Measurements from ENCODE around the gene FMN2.
"Not testable (repeated sequence)": the region's sequence is repeated elsewhere in the genome, so short reads cannot be mapped to it uniquely, and the experiment has no call there.

Gene FMN2

DNA sequence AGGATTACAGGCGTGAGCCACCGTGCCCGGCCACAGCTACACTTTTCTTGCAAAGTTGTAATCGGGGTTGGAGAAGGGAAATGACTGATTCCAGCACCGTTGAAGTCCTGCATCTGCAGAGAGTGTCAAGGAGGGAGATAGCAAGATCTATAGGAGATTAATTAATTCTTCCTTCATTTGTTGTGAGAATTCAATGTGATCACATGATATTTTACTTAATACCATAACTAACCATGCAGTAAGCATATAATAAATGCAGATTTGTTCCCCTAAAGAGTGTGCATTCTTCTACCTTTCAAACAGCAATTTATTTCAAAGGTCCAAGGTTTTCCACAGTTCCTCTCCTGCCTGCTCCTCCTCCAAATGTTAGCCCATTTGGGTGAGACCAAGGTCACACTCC, 315.7 kb downstream of the FMN2 start:
- TF ChIP-seq, protein P1, sequence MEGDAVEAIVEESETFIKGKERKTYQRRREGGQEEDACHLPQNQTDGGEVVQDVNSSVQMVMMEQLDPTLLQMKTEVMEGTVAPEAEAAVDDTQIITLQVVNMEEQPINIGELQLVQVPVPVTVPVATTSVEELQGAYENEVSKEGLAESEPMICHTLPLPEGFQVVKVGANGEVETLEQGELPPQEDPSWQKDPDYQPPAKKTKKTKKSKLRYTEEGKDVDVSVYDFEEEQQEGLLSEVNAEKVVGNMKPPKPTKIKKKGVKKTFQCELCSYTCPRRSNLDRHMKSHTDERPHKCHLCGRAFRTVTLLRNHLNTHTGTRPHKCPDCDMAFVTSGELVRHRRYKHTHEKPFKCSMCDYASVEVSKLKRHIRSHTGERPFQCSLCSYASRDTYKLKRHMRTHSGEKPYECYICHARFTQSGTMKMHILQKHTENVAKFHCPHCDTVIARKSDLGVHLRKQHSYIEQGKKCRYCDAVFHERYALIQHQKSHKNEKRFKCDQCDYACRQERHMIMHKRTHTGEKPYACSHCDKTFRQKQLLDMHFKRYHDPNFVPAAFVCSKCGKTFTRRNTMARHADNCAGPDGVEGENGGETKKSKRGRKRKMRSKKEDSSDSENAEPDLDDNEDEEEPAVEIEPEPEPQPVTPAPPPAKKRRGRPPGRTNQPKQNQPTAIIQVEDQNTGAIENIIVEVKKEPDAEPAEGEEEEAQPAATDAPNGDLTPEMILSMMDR (IDR thresholded peaks at IDR 0.05; ENCODE audit: low read depth, low read length), result no peak
- no peak overlapping the region for H3K4me3 ChIP-seq (replicated peaks in 1 of 2; ENCODE audit: low read depth in 2 of 2, low read length in 2 of 2)
- no peak for DNase-seq (ENCODE audit: low read depth in 2 of 2)

DNA sequence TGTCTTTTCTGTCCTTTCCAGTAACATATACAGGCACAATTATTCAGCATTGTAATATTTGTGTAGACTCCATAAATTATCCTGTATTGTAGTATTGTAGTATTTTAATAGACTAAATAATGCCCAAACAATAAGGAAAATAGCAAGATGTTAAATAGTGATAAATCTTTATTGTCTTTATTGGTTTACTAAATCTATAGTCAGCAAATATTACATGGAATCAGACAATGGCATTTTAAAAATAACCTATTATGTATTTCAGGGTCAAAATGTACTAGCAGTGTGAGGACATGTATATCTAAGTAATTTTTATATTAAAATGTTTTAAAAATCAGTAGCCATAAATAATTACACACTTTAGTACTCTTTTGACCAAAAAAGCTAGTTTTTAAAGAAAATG, 317.9 kb downstream of the FMN2 start:
- no peak for DNase-seq (ENCODE audit: low read depth in 2 of 2)
- H3K4me3 ChIP-seq (replicated peaks in 1 of 2; ENCODE audit: low read depth in 2 of 2, low read length in 2 of 2), result no peak overlapping the region
- TF ChIP-seq, protein P1 (IDR thresholded peaks at IDR 0.05; ENCODE audit: low read depth, low read length), result no peak

DNA sequence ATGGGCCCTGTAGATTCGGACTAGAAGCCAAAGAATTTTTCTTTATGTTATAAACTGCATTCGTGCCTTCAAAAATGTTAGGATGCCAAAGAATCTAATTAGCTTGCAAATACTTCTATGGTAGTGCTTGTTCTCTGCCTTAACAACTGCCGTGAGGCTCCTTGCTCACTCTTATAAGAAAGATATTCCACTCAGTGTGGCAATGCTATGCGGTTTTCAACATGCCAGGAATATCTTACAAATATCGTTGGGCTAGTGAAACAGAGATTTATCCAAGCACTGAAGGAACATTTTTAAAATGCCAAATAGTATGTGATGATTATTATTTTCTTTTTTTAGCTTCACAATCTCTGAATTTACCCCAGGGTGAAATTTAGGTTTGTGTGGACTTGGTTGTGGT, 322.0 kb downstream of the FMN2 start:
- no peak overlapping the region for H3K4me3 ChIP-seq (replicated peaks in 1 of 2; ENCODE audit: low read depth in 2 of 2, low read length in 2 of 2)
- DNase-seq (ENCODE audit: low read depth in 2 of 2), result peak in 1 of 2 donors; percentile 44
- TF ChIP-seq, protein P1 (IDR thresholded peaks at IDR 0.05; ENCODE audit: low read depth, low read length), result no peak

DNA sequence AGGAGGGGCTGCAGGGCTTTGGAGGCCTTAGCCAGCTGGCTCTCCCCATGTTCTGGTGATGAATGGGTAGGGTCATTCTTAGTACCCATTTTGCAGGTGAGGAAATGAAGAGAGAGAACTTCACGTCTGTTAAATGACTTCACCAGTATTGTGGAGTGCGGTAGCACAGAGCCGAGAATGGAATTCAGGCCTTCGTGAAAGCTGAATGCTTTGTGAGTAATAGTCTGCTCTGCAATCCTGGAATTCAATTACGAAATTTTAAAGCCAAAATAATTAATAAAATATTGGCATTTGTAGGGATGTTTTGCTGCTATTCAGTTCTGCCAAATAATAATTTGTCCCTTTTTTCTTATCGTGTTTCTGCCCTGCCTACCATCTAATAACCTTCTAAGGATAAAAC, 322.6 kb downstream of the FMN2 start:
- TF ChIP-seq, protein P1 (IDR thresholded peaks at IDR 0.05; ENCODE audit: low read depth, low read length), result no peak
- peak; percentile 59 to 85 for DNase-seq (ENCODE audit: low read depth in 2 of 2)
- no peak overlapping the region for H3K4me3 ChIP-seq (replicated peaks in 1 of 2; ENCODE audit: low read depth in 2 of 2, low read length in 2 of 2)

DNA sequence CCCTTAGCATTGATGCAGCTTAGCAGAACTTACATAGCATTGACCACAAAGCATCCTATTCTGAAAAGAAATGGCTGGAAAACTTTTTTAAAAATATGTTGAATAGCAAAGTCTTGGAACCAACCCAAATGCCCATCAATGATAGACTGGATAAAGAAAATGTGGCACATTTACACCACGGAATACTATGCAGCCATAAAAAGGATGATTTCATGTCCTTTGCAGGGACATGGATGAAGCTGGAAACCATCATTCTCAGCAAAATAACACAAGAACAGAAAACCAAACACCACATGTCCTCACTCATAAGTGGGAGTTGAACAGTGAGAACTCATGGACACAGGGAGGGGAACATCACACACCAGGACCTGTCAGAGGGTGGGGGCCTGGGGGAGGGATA, 323.3 kb downstream of the FMN2 start:
- not testable (repeated sequence) for H3K4me3 ChIP-seq (replicated peaks in 1 of 2; ENCODE audit: low read depth in 2 of 2, low read length in 2 of 2); DNase-seq (ENCODE audit: low read depth in 2 of 2)

DNA sequence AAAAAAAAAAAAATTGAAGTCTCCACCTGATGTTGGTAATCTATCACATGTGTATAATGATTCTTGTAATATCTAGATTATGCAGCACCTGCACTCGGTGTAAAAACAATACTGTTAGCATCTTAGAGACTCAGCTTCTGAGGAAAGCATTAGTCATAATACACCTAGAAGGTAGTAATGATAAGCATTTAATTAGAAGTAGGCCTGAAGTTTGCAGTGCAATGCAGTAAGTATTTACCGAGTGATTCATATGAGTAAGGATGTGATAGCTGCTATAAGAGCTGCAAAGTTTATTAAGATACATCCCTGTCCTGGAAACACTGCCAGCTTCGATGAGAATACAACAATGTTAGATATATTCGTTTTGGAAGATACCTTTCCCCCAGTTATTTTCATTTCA, 323.8 kb downstream of the FMN2 start:
- no peak for DNase-seq (ENCODE audit: low read depth in 2 of 2)
- TF ChIP-seq, protein P1 (IDR thresholded peaks at IDR 0.05; ENCODE audit: low read depth, low read length), result no peak
- no peak overlapping the region for H3K4me3 ChIP-seq (replicated peaks in 1 of 2; ENCODE audit: low read depth in 2 of 2, low read length in 2 of 2)

DNA sequence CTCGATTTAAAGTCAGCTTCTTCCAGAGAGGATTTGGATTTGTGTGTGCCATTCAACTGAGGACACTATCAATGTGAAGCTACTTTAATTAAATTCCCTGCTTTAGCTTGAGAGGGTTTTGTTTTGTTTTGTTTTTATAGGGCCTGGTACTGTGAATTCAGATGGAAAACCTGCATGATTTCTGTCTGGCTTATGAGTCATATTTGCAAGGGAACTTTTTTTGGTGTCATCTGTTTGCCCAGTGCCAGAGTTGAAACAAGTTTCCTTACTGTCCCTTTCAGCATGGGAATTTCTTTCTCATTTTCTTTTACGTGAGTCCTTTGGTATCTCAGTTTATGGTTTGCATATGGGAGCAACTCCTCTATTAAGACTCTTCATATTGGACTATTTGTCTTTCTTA, 325.6 kb downstream of the FMN2 start:
- TF ChIP-seq, protein P1 (IDR thresholded peaks at IDR 0.05; ENCODE audit: low read depth, low read length), result no peak
- DNase-seq (ENCODE audit: low read depth in 2 of 2), result peak in 1 of 2 donors; percentile 17
- H3K4me3 ChIP-seq (replicated peaks in 1 of 2; ENCODE audit: low read depth in 2 of 2, low read length in 2 of 2), result no peak overlapping the region

Measured in cardiac fibroblast (primary cell).